ENCODE data around the gene ANKRD34A.

DNA sequence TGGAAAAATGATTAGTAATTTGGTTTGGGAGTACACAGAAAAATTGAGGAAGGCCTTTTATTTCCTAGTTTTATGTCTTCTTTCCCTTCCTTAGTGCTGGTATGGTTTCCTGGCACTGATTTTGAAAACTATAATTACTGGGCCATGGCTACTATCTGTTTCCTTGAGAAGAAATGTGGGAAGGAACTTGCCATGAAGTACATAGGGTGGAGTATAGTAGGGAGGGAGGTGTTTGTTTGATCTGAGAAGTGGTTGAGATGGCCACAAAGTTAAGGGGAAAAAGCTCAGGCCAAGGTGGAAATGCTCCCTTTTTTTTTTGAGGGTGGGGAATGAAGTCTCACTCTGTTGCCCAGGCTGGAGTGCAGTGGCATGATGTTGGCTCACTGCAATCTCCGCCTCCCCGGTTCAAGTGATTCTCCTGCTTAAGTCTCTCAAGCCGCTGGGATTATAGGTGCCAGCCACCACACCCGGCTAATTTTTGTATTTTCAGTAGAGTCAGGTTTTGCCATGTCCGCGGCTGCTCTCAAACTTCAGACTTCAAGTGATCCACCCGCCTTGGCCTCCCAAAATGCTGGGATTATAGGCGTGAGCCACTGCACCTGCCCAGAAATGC is 45.9 kb upstream of the ANKRD34A start:
- TF ChIP-seq, protein P1, sequence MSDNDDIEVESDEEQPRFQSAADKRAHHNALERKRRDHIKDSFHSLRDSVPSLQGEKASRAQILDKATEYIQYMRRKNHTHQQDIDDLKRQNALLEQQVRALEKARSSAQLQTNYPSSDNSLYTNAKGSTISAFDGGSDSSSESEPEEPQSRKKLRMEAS (IDR thresholded peaks at IDR 0.05) = no peak
- no peak for TF ChIP-seq TAF1 (conservative IDR thresholded peaks at IDR 0.05)

Data from liver (tissue), 2 donors.